Ishikawa (cell line): ENCODE measurements around the gene NR1H4.

Experiments
- CREB1 ChIP-seq: IDR thresholded peaks from 2 replicates; pipeline ENCODE4 v1.6.1; 2012; ENCODE audit warnings: low read depth
- FOXM1 ChIP-seq: IDR thresholded peaks from 2 replicates; pipeline ENCODE4 v1.6.1; 2012; ENCODE audit warnings: low read depth, borderline replicate concordance
- TF ChIP-seq, protein P1 (sequence below): IDR thresholded peaks from 2 replicates; pipeline ENCODE4 v1.6.1; 2012; ENCODE audit warnings: low read depth, mild to moderate bottlenecking

DNA sequence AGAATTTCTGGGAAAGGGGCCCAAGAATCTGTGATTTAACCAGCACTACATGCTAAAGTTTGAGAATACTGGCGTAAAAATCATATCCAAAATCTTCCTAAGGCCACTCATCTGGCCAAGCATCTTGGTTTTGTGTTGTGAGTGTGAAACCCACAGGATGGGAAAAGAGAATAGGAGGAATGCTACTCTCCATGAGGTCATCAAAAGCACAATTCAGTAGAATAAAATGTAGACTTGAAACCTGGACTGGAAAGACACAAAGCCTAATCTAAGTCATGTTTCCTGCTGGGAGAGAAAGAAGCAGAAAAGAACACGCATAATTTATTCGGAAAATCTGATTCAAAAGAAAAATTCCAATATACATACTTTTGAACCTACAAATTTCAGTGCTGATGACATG lies 42.3 kb downstream of the NR1H4 start:
- TF ChIP-seq CREB1 (no peak), FOXM1 (no peak)
- TF ChIP-seq, protein P1, sequence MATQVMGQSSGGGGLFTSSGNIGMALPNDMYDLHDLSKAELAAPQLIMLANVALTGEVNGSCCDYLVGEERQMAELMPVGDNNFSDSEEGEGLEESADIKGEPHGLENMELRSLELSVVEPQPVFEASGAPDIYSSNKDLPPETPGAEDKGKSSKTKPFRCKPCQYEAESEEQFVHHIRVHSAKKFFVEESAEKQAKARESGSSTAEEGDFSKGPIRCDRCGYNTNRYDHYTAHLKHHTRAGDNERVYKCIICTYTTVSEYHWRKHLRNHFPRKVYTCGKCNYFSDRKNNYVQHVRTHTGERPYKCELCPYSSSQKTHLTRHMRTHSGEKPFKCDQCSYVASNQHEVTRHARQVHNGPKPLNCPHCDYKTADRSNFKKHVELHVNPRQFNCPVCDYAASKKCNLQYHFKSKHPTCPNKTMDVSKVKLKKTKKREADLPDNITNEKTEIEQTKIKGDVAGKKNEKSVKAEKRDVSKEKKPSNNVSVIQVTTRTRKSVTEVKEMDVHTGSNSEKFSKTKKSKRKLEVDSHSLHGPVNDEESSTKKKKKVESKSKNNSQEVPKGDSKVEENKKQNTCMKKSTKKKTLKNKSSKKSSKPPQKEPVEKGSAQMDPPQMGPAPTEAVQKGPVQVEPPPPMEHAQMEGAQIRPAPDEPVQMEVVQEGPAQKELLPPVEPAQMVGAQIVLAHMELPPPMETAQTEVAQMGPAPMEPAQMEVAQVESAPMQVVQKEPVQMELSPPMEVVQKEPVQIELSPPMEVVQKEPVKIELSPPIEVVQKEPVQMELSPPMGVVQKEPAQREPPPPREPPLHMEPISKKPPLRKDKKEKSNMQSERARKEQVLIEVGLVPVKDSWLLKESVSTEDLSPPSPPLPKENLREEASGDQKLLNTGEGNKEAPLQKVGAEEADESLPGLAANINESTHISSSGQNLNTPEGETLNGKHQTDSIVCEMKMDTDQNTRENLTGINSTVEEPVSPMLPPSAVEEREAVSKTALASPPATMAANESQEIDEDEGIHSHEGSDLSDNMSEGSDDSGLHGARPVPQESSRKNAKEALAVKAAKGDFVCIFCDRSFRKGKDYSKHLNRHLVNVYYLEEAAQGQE = no peak
